WI38 (cell line): Measurements from ENCODE around the gene ARPC5L.
"Not testable (repeated sequence)": the region's sequence is repeated elsewhere in the genome, so short reads cannot be mapped to it uniquely, and the experiment has no call there.

Source experiments
- H3K4me3 ChIP-seq: 2 replicates; pipeline ENCODE4 v1.5.1; 2011; ENCODE audit warnings: low read depth, mild to moderate bottlenecking, control low read depth, low read length
- CTCF ChIP-seq: IDR thresholded peaks from 2 replicates; pipeline ENCODE4 v1.5.1; 2012; ENCODE audit warnings: low read depth, mild to moderate bottlenecking, control low read depth, low read length

ARPC5L gene

GRCh38 chr9:124897570-124898460 is 35.9 kb downstream of the ARPC5L start:
- H3K4me3 ChIP-seq = no peak overlapping the region
- TF ChIP-seq CTCF = no peak

GRCh38 chr9:124899845-124900244 is 37.9 kb downstream of the ARPC5L start:
- no peak for TF ChIP-seq CTCF
- H3K4me3 ChIP-seq = no peak overlapping the region

GRCh38 chr9:124906966-124907365 is 45.0 kb downstream of the ARPC5L start:
- no peak for TF ChIP-seq CTCF
- no peak overlapping the region for H3K4me3 ChIP-seq

GRCh38 chr9:124908098-124908497 is 46.2 kb downstream of the ARPC5L start:
- no peak for TF ChIP-seq CTCF
- no peak overlapping the region for H3K4me3 ChIP-seq

GRCh38 chr9:124911766-124912165 is 49.8 kb downstream of the ARPC5L start:
- TF ChIP-seq CTCF = no peak
- H3K4me3 ChIP-seq = no peak overlapping the region

GRCh38 chr9:124913378-124913777 is 51.4 kb downstream of the ARPC5L start:
- TF ChIP-seq CTCF = no peak
- no peak overlapping the region for H3K4me3 ChIP-seq

GRCh38 chr9:124914753-124915405 is 52.9 kb downstream of the ARPC5L start:
- H3K4me3 ChIP-seq = no peak overlapping the region
- no peak for TF ChIP-seq CTCF

- not testable (repeated sequence) for H3K4me3 ChIP-seq
These were observed 58.5 kb downstream of the ARPC5L start for GRCh38 chr9:124920394-124920793.
